GM21515 (cell line): ENCODE data around the gene RECK.
"Not testable (repeated sequence)": the region's sequence is repeated elsewhere in the genome, so short reads cannot be mapped to it uniquely, and the experiment has no call there.

ENCODE experiments used
- ATAC-seq: cut with Tn5 transposase; IDR thresholded peaks from one replicate; pipeline ENCODE4 v1.9.1; 2021; ENCODE audit not compliant: unreplicated experiment

RECK gene

DNA sequence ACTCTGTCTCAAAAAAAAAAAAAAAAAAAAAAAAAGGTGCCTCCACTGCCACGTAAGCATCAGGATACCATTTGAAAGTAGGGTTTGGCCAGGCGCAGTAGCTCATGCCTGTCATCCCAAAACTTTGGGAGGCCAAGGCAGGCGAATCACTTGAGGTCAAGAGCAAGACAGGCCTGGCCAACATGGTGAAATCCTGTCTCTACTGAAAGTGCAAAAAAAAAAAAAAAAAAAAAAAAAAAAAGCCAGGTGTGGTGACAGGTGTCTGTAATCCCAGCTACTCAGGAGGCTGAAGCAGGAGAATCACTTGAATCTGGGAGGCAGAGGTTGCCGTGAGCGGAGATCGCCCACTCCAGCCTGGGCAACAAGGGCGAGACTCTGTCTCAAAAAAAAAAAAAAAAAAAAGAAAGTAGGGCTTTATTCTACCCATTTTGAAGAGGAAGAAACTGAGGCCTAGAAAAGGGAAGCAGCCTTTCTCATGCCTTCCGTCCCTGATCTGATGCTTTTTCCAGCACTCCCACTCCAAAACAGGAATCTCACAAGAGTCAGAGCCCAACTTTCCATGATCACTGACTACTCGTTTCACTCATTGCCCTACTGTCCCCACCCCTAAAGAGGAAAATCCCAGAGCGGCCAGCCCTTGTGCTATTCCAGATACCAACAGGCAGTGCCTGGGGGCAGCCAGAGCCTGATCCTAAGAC, 116.2 kb downstream of the RECK start:
- ATAC-seq = no peak

DNA sequence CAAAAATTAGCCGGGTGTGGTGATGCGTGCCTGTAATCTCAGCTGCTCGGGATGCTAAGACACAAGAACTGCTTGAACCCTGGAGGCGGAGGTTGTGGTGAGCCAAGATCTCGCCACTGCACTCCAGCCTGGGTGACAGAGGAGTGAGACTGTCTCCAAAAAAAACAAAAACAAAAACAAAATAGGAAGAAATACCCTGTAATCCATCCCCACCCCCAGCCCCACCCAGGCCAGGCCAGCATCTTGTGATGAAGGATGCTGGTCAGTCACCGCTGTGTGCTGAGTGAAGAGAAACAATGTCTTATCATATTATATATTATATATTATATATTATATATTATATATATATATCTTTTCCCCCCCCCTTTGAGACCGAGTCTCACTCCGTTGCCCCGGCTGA, 117.0 kb downstream of the RECK start:
- no peak for ATAC-seq

GRCh38 chr9:36154331-36154952, 117.7 kb downstream of the RECK start:
- ATAC-seq = no peak

GRCh38 chr9:36156116-36156515, 119.4 kb downstream of the RECK start:
- no peak for ATAC-seq

DNA sequence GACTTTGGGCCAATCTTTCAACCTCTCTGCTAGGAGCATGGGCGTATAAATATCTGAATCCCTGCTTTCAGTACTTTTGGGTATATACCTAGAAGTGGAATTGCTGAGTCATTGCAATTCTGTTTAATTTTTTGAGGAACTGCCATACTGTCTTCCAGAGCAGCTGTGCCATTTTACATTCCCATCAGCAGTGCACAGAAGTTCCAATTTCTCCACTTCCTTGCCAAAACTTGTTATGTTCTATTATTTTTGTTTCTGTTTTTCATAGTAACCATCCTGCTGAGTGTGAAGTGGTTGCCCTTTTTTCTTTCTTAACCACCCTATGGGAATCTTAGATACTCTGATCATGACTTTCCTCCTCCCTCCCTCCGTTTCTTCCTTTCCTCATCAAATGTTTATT, 121.4 kb downstream of the RECK start:
- ATAC-seq = no peak

- ATAC-seq = no peak
Measured at GRCh38 chr9:36158917-36159316, 122.2 kb downstream of the RECK start.

GRCh38 chr9:36159509-36159908, 122.8 kb downstream of the RECK start:
- not testable (repeated sequence) for ATAC-seq

GRCh38 chr9:36160126-36160525, 123.4 kb downstream of the RECK start:
- ATAC-seq = not testable (repeated sequence)

DNA sequence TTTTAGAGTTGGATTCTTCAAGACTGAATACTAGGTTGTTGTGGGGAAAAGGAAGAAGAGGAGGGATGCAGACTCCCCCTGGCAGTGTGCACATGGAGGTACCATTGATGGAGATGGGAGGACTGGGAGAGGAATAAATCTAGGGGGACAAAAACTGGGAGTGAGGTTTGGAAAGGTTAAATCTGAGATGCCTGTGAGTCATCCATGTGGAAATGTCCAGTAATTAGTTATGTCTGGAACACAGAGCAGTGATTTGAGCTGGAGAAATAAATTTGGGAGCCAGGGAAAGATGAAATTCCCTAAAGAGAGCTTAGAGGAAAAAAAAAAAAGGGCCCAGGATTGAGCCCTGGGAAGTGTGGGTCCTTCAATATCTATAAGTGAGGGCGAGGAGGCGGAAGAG, 124.5 kb downstream of the RECK start:
- ATAC-seq = no peak

DNA sequence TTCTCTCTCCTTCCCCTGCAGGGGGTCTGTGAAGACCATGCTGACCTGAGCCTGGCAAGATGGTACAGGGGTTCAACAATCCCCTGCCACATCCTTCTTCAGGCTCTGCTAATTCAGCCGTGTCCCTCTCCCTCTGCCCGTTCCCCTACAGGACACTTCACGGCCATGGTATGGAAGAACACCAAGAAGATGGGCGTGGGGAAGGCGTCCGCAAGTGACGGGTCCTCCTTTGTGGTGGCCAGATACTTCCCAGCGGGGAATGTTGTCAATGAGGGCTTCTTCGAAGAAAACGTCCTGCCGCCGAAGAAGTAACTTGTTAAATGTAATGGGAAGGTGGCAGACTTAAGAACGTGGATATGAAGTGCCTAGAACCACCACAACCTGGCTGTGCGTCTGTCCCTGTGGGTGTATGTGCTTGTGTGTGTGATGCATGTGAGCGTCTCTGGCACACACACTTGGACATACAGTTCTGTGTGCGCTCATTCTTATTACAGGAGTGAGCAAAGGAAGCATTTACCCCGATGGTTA, 125.6 kb downstream of the RECK start:
- ATAC-seq = no peak

- no peak for ATAC-seq
Measured at GRCh38 chr9:36163049-36163785, 126.5 kb downstream of the RECK start.

GRCh38 chr9:36163786-36164170, 127.1 kb downstream of the RECK start:
- no peak for ATAC-seq

DNA sequence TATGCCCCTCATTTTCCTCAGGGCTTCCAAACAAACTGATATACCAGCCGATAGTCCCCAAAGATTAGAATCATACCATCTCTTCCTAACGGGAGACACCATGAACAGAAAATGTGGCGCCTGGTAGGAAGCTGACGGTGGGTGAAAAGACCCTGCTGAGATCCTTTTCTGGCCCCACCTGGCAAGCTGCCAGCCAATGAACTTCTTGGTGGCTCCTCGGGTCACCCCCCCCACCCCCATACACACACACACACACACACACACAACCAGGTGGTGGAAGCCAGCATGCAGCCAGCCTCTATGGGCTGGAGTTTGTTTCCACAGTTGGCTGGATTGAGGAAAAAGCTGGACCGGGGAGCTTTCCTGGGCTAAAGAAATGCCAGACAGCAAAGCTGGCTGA, 127.7 kb downstream of the RECK start:
- ATAC-seq = no peak

DNA sequence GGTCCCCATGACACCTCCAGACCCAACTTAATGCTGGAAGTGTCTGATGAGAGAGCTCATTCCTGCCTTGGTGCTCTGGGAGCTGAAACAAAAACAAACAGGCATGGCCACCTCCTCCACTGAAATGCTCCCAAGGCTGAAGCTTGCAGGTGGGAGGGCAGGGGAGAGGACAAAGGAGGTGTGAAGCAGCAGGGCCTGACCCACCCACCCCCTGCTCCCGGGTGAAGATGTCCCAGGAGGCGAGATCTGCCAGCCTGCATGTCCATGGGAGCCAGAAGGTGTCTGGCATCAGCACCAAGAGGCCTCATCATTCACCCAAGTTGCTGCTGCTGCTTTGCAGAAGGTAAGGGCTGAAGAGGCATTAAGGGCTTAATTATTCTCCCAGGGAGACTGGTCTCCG, 128.3 kb downstream of the RECK start:
- ATAC-seq = no peak

GRCh38 chr9:36165826-36166167, 129.1 kb downstream of the RECK start:
- ATAC-seq = no peak

GRCh38 chr9:36166168-36166927, 129.6 kb downstream of the RECK start:
- ATAC-seq = peak; percentile 88

- ATAC-seq = no peak
Measured at GRCh38 chr9:36169166-36169565, 132.5 kb downstream of the RECK start, which contains the start of gene CCIN. TSS of gene CCIN (plus strand) at chr9:36169388. CDS start at chr9:36169503, 115 bp downstream.

DNA sequence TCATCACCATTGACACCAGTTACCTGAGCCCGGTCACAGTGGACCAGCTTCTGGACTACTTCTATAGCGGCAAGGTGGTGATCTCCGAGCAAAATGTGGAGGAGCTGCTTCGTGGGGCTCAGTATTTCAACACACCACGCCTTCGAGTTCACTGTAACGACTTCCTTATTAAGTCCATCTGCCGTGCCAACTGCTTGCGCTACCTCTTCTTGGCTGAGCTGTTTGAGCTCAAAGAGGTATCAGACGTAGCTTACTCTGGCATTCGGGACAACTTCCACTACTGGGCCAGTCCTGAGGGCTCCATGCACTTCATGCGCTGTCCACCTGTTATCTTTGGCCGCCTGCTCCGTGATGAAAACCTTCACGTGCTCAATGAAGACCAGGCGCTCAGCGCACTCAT, 133.0 kb downstream of the RECK start:
- ATAC-seq = no peak

- ATAC-seq = no peak
Measured at GRCh38 chr9:36170531-36170930, 133.8 kb downstream of the RECK start.

GRCh38 chr9:36173861-36174260, 137.1 kb downstream of the RECK start:
- no peak for ATAC-seq
